Smooth muscle cell (in vitro differentiated cells): ENCODE results near the gene DSTYK. TPM values are rescaled to one million over a fixed set of nuclear protein-coding genes. Genes with fewer than 3 reads are reported as not detected.

Experiments used
- DNase-seq: peaks from one replicate; lab custom pipeline; 2025; ENCODE audit not compliant: unreplicated experiment; lab: John Stamatoyannopoulos, UW
- H2AFZ ChIP-seq: fragments of 200-600 bp; sonication (generic); 2 replicates; pipeline ENCODE4 v1.6.0; 2016; ENCODE audit warnings: antibody characterized with exemption, low read depth, mild to moderate bottlenecking
- H3F3A ChIP-seq: fragments of 200-600 bp; sonication (generic); 2 replicates; pipeline ENCODE4 v1.6.0; 2017; ENCODE audit warnings: antibody characterized with exemption, low read depth
- H3K27ac ChIP-seq: fragments of 200-600 bp; sonication (generic); 2 replicates; pipeline ENCODE4 v1.5.1; 2016; ENCODE audit warnings: low read depth, mild to moderate bottlenecking
- H3K27me3 ChIP-seq: fragments of 200-600 bp; sonication (generic); 2 replicates; pipeline ENCODE4 v1.6.1; 2016; ENCODE audit warnings: low read depth, mild to moderate bottlenecking
- H3K36me3 ChIP-seq: fragments of 200-600 bp; sonication (generic); 2 replicates; pipeline ENCODE4 v1.5.1; 2016; ENCODE audit warnings: low read depth
- H3K4me1 ChIP-seq: fragments of 200-600 bp; sonication (generic); 2 replicates; pipeline ENCODE4 v1.5.1; 2016; ENCODE audit warnings: low read depth
- H3K4me2 ChIP-seq: fragments of 200-600 bp; sonication (generic); 2 replicates; pipeline ENCODE4 v1.6.0; 2016; ENCODE audit warnings: mild to moderate bottlenecking
- H3K4me3 ChIP-seq: fragments of 200-600 bp; sonication (generic); 2 replicates; pipeline ENCODE4 v1.5.1; 2016; ENCODE audit warnings: mild to moderate bottlenecking
- H3K79me2 ChIP-seq: fragments of 200-600 bp; sonication (generic); 2 replicates; pipeline ENCODE4 v1.6.0; 2016; ENCODE audit warnings: low read depth, mild to moderate bottlenecking
- H3K9ac ChIP-seq: fragments of 200-600 bp; sonication (generic); 2 replicates; pipeline ENCODE4 v1.6.0; 2016; ENCODE audit warnings: low read depth
- H3K9me3 ChIP-seq: fragments of 200-600 bp; sonication (generic); replicated peaks from 2 replicates; pipeline ENCODE4 v1.5.1; 2016; ENCODE audit warnings: low read depth
- H4K20me1 ChIP-seq: fragments of 200-600 bp; sonication (generic); 2 replicates; pipeline ENCODE4 v1.6.0; 2016; ENCODE audit warnings: low read depth
- CTCF ChIP-seq: fragments of 200-600 bp; sonication (generic); IDR thresholded peaks from 2 replicates; pipeline ENCODE4 v1.5.1; 2017; ENCODE audit warnings: borderline replicate concordance, mild to moderate bottlenecking, antibody characterized with exemption; ENCODE audit not compliant: insufficient read depth, poor library complexity, severe bottlenecking
- WGBS: methylation state at CpG from one replicate; pipeline ENCODE4 v1.1.7; 2016; ENCODE audit warnings: low lambda C conversion rate; 5-methylcytosine and 5-hydroxymethylcytosine counted together
- polyA plus RNA-seq: library from polyadenylated mRNA; unstranded; fragments of >200 nt; fragmentation: Nextera tagmentation; extraction: Ambion mirVana; gene quantifications from 2 replicates; pipeline ENCODE4 v1.2.1, GENCODE V29; 2016
- total RNA-seq: library from RNA; depleted of rRNA; stranded (reverse); fragments of >200 nt; gene quantifications from 2 replicates; pipeline ENCODE4 v1.2.3, GENCODE V29; 2014

Gene DSTYK
- total and polyA plus RNA-seq, 2 experiments from 2014 or later, result 6.9 to 8.7 TPM

- no peak for TF ChIP-seq CTCF
- H3K27me3 ChIP-seq, result no peaks in the 10 kb centered on the region
- H3K4me1 ChIP-seq, result peaks cover 9% of the 10 kb centered on the region
- DNase-seq, result no peak
- peaks cover 20% of the 10 kb centered on the region for H3K79me2 ChIP-seq
- H2AFZ ChIP-seq, result no peak overlapping the region
- H3K4me3 ChIP-seq, result no peak overlapping the region
- no peaks in the 10 kb centered on the region for H3F3A ChIP-seq
- no peak overlapping the region for H3K9ac ChIP-seq
- no peaks in the 10 kb centered on the region for H3K36me3 ChIP-seq
- 84% methylated on average over 7 of the region's 7 CpGs for WGBS
- H3K4me2 ChIP-seq, result no peak overlapping the region
- H4K20me1 ChIP-seq, result peaks cover 8% of the 10 kb centered on the region
- H3K27ac ChIP-seq, result no peak overlapping the region
- no peaks in the 10 kb centered on the region for H3K9me3 ChIP-seq
Observed at GRCh38 chr1:205124726-205125125, 86.8 kb downstream of the DSTYK start.

GRCh38 chr1:205122489-205122882 is 89.0 kb downstream of the DSTYK start:
- peaks cover 9% of the 10 kb centered on the region for H3K4me1 ChIP-seq
- H3F3A ChIP-seq, result no peaks in the 10 kb centered on the region
- WGBS, result 47% methylated on average over 9 of the region's 9 CpGs
- peak overlapping the region; percentile 93 for H3K4me2 ChIP-seq
- peak overlapping the region; percentile 91 for H3K27ac ChIP-seq
- H3K27me3 ChIP-seq, result no peaks in the 10 kb centered on the region
- no peaks in the 10 kb centered on the region for H3K9me3 ChIP-seq
- peaks cover 42% of the 10 kb centered on the region for H3K79me2 ChIP-seq
- TF ChIP-seq CTCF, result no peak
- DNase-seq, result no peak
- peak overlapping the region; percentile 84 for H2AFZ ChIP-seq
- peak overlapping the region; percentile 91 for H3K4me3 ChIP-seq
- peak overlapping the region; percentile 97 for H3K9ac ChIP-seq
- no peaks in the 10 kb centered on the region for H3K36me3 ChIP-seq
- H4K20me1 ChIP-seq, result peaks cover 8% of the 10 kb centered on the region

- Histone ChIP-seq H3K4me3 (peak within 1 kb of the TSS; percentile 91), H3K9ac (peak within 1 kb of the TSS; percentile 97), H3K4me2 (peak within 1 kb of the TSS; percentile 93), H3K27me3 (no peaks in the 10 kb centered on the region), H2AFZ (peak within 1 kb of the TSS; percentile 84), H3K4me1 (peaks cover 9% of the 10 kb centered on the region), H3K27ac (peak within 1 kb of the TSS; percentile 91), H3K9me3 (no peaks in the 10 kb centered on the region), H3F3A (no peaks in the 10 kb centered on the region), H4K20me1 (peaks cover 8% of the 10 kb centered on the region), H3K36me3 (no peaks in the 10 kb centered on the region), H3K79me2 (peaks cover 46% of the 10 kb centered on the region)
- WGBS, result 2% methylated on average over 46 of the region's 46 CpGs
- peak; percentile 65 for DNase-seq
- TF ChIP-seq CTCF, result peak; percentile 40
Observed at GRCh38 chr1:205121660-205122488, 89.6 kb downstream of the DSTYK start, which contains the start of gene RBBP5. Gene RBBP5 (minus strand): TSS chr1:205121978. CDS start chr1:205121873, 105 bp downstream.
